Stimulated activated naive CD8-positive, alpha-beta T cell treated with anti-CD3 and anti-CD28 coated beads, Interleukin-15, Interleukin-2, amounts not matched to agents 100 ng/mL and 50 ng/mL, for 24 hours (primary cell): ENCODE data around the gene TEAD3.

Source experiments
- H3K27ac Mint-ChIP-seq: one replicate; pipeline ENCODE4 v1.8.0; 2021; ENCODE audit warnings: mild to moderate bottlenecking, mixed read lengths
- H3K27me3 Mint-ChIP-seq: one replicate; pipeline ENCODE4 v1.8.0; 2021; ENCODE audit warnings: mixed read lengths
- H3K36me3 Mint-ChIP-seq: one replicate; pipeline ENCODE4 v1.8.0; 2021; ENCODE audit warnings: low read depth, mixed read lengths
- H3K4me1 Mint-ChIP-seq: one replicate; pipeline ENCODE4 v1.8.0; 2021; ENCODE audit warnings: low read depth, mixed read lengths
- H3K4me3 Mint-ChIP-seq: one replicate; pipeline ENCODE4 v1.8.0; 2021; ENCODE audit warnings: mild to moderate bottlenecking, mixed read lengths
- H3K9me3 Mint-ChIP-seq: one replicate; pipeline ENCODE4 v1.8.0; 2021; ENCODE audit warnings: mixed read lengths

TEAD3 gene

GRCh38 chr6:35468181-35468979 lies 28.5 kb downstream of the TEAD3 start, which contains the start of gene RPL10A:
TSS of gene RPL10A (plus strand) at chr6:35468401. CDS start at chr6:35468435, 34 bp downstream.
- Mint-ChIP-seq H3K27ac (peak within 1 kb of the TSS; percentile 97), H3K9me3 (no peaks in the 10 kb centered on the region), H3K4me3 (peak within 1 kb of the TSS; percentile 97), H3K36me3 (peaks cover 77% of the 10 kb centered on the region), H3K4me1 (peaks cover 42% of the 10 kb centered on the region), H3K27me3 (no peaks in the 10 kb centered on the region)

- no peak overlapping the region for H3K4me3 Mint-ChIP-seq
- H3K36me3 Mint-ChIP-seq: peaks cover 73% of the 10 kb centered on the region
- H3K9me3 Mint-ChIP-seq: no peaks in the 10 kb centered on the region
- peaks cover 25% of the 10 kb centered on the region for H3K4me1 Mint-ChIP-seq
- no peak overlapping the region for H3K27ac Mint-ChIP-seq
- H3K27me3 Mint-ChIP-seq: no peaks in the 10 kb centered on the region
Measured at GRCh38 chr6:35465646-35466045, 31.2 kb downstream of the TEAD3 start.

GRCh38 chr6:35463292-35463691 lies 33.6 kb downstream of the TEAD3 start:
- peaks cover 9% of the 10 kb centered on the region for H3K4me1 Mint-ChIP-seq
- no peak overlapping the region for H3K4me3 Mint-ChIP-seq
- H3K27me3 Mint-ChIP-seq: no peaks in the 10 kb centered on the region
- H3K27ac Mint-ChIP-seq: no peak overlapping the region
- H3K36me3 Mint-ChIP-seq: peaks cover 64% of the 10 kb centered on the region
- H3K9me3 Mint-ChIP-seq: no peaks in the 10 kb centered on the region

- Mint-ChIP-seq H3K4me1 (no peaks in the 10 kb centered on the region), H3K4me3 (no peak overlapping the region), H3K27ac (no peak overlapping the region), H3K27me3 (no peaks in the 10 kb centered on the region), H3K9me3 (no peaks in the 10 kb centered on the region), H3K36me3 (peaks cover 66% of the 10 kb centered on the region)
Measured at GRCh38 chr6:35461270-35461669, 35.6 kb downstream of the TEAD3 start.

DNA sequence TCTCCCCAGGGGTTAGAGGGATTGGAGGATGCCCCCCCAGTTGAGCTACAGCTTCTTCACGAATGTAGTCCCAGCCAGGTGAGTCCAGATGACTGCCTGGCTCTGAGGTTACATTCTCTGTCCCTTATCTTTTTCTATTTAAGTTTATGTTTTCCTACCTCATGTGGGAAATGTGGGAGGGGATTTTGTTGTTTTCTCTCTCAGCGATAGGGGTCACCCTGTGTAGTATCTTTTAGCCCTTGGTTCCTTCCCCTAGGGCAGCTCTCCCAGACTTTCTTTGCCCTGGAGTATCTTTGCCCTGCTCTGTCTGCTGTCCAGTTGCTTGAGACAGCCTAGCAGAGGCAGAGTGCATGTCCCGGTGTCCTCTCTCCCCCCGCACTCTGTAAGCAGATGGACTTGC lies 39.0 kb downstream of the TEAD3 start:
- no peaks in the 10 kb centered on the region for H3K27me3 Mint-ChIP-seq
- H3K4me1 Mint-ChIP-seq: peaks cover 19% of the 10 kb centered on the region
- H3K36me3 Mint-ChIP-seq: peaks cover 63% of the 10 kb centered on the region
- no peak overlapping the region for H3K27ac Mint-ChIP-seq
- H3K4me3 Mint-ChIP-seq: no peak overlapping the region
- no peaks in the 10 kb centered on the region for H3K9me3 Mint-ChIP-seq

DNA sequence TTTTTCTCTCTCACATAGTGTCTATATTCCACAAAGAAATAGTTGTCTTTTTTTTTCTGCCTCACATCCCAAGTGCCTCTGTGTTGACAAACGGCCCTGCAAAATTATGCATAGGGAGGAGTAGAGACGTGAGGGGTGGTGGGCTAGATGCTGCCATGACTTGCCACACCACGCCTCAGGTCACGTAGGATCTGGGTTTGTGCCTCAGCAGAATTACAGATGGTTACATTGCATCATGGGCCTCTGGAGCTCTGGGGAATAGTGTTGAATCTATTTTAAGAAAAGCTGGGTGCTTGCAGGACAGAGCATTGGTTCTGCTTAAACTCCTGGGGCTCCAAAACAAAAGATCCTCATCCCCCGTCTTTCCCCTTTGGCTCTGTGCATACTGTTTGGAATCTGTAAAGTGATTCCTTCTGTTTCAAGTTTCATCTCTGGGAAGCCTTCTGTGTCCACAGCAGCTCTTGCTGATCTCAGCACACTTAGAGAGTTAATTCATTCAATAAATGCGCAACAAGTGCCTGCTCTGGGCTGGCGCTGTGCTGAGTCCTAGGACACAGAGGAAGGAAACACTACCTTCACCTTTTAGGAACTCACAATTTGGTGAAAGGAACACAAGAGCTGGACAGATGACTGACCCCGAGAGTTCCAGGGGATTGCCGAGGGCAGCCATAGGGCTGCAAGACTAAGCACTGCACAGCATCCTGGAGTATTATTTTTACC lies 42.3 kb downstream of the TEAD3 start:
- Mint-ChIP-seq H3K4me3 (peak overlapping the region; percentile 30), H3K4me1 (peaks cover 30% of the 10 kb centered on the region), H3K27me3 (no peaks in the 10 kb centered on the region), H3K9me3 (no peaks in the 10 kb centered on the region), H3K36me3 (peaks cover 39% of the 10 kb centered on the region), H3K27ac (no peak overlapping the region)

GRCh38 chr6:35453236-35453635 lies 43.6 kb downstream of the TEAD3 start:
- Mint-ChIP-seq H3K27ac (no peak overlapping the region), H3K9me3 (no peaks in the 10 kb centered on the region), H3K27me3 (no peaks in the 10 kb centered on the region), H3K36me3 (peaks cover 32% of the 10 kb centered on the region), H3K4me1 (peaks cover 30% of the 10 kb centered on the region), H3K4me3 (peak overlapping the region; percentile 80)

DNA sequence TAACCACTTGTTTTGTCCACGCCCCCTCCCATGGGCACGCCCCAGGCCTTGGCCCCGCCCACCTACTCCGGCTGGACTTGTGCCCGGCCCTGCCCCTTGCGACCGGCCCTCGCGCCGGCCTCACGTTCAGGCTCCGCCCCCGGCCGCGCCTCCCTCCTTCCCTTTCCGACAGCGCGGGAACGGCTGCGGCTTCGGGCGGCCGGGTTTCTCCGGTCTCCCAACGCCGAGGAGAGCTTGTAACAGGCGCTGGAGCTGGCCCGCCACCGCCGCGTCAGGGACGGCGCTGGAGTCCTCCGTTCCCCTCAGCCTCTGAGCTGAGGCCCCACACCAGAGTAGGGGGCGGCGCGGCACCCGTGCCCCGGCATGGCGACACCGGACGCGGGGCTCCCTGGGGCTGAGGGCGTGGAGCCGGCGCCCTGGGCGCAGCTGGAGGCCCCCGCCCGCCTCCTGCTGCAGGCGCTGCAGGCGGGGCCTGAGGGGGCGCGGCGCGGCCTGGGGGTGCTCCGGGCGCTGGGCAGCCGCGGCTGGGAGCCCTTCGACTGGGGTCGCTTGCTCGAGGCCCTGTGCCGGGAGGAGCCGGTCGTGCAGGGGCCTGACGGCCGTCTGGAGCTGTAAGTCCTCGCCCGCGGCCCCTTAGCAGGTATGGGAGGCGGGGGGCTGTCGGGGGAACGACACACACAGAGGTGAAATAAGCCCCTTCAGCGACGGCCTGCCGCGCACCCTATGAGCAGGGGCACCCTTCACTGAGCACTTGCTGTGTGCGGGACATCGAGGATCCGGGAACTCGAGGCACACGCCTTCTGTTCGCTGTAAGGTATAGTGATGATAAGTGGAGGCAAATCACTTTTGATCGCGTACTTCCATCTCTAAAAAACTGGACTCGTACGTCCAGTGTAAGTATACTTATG lies 44.4 kb downstream of the TEAD3 start, which contains the start of gene FANCE:
Gene FANCE, plus strand, starts transcription at position 156 of the 908 bp plus-strand sequence. Its CDS starts 208 bp downstream, at position 364.
- H3K4me1 Mint-ChIP-seq: peaks cover 30% of the 10 kb centered on the region
- peaks cover 24% of the 10 kb centered on the region for H3K36me3 Mint-ChIP-seq
- H3K9me3 Mint-ChIP-seq: no peaks in the 10 kb centered on the region
- H3K4me3 Mint-ChIP-seq: peak within 1 kb of the TSS; percentile 80
- H3K27ac Mint-ChIP-seq: no peak within 1 kb of the TSS
- H3K27me3 Mint-ChIP-seq: no peaks in the 10 kb centered on the region

- Mint-ChIP-seq H3K36me3 (peaks cover 20% of the 10 kb centered on the region), H3K4me1 (peaks cover 30% of the 10 kb centered on the region), H3K27ac (no peak overlapping the region), H3K27me3 (no peaks in the 10 kb centered on the region), H3K9me3 (no peaks in the 10 kb centered on the region), H3K4me3 (peak overlapping the region; percentile 78)
Measured at GRCh38 chr6:35451354-35452182, 45.3 kb downstream of the TEAD3 start.

GRCh38 chr6:35449287-35449881 lies 47.5 kb downstream of the TEAD3 start:
- H3K27me3 Mint-ChIP-seq: no peaks in the 10 kb centered on the region
- peaks cover 25% of the 10 kb centered on the region for H3K4me1 Mint-ChIP-seq
- peaks cover 2% of the 10 kb centered on the region for H3K36me3 Mint-ChIP-seq
- H3K4me3 Mint-ChIP-seq: no peak overlapping the region
- H3K27ac Mint-ChIP-seq: no peak overlapping the region
- no peaks in the 10 kb centered on the region for H3K9me3 Mint-ChIP-seq

GRCh38 chr6:35448191-35448590 lies 48.7 kb downstream of the TEAD3 start:
- H3K27ac Mint-ChIP-seq: no peak overlapping the region
- no peaks in the 10 kb centered on the region for H3K36me3 Mint-ChIP-seq
- H3K4me1 Mint-ChIP-seq: peaks cover 13% of the 10 kb centered on the region
- H3K4me3 Mint-ChIP-seq: no peak overlapping the region
- no peaks in the 10 kb centered on the region for H3K9me3 Mint-ChIP-seq
- H3K27me3 Mint-ChIP-seq: no peaks in the 10 kb centered on the region

DNA sequence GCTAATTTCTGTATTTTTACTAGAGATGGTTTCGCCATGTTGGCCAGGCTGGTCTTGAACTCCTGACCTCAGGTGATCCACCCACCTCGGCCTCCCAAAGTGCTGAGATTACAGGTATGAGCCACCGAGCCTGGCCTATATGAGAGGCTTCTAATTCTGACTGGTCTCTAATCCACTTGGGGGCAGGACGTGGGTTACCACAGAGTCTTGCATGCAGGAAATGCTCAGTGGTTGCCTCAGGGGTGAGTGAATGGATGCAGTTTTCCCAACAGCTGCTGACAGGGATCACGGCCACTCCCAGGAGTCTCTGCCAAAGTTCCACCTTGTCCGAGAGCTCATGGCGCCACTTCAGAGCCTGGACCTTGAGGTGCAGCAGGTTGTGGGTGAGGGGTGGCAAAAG lies 51.2 kb downstream of the TEAD3 start:
- no peaks in the 10 kb centered on the region for H3K27me3 Mint-ChIP-seq
- no peaks in the 10 kb centered on the region for H3K9me3 Mint-ChIP-seq
- H3K4me3 Mint-ChIP-seq: no peak overlapping the region
- H3K27ac Mint-ChIP-seq: no peak overlapping the region
- no peaks in the 10 kb centered on the region for H3K4me1 Mint-ChIP-seq
- no peaks in the 10 kb centered on the region for H3K36me3 Mint-ChIP-seq

DNA sequence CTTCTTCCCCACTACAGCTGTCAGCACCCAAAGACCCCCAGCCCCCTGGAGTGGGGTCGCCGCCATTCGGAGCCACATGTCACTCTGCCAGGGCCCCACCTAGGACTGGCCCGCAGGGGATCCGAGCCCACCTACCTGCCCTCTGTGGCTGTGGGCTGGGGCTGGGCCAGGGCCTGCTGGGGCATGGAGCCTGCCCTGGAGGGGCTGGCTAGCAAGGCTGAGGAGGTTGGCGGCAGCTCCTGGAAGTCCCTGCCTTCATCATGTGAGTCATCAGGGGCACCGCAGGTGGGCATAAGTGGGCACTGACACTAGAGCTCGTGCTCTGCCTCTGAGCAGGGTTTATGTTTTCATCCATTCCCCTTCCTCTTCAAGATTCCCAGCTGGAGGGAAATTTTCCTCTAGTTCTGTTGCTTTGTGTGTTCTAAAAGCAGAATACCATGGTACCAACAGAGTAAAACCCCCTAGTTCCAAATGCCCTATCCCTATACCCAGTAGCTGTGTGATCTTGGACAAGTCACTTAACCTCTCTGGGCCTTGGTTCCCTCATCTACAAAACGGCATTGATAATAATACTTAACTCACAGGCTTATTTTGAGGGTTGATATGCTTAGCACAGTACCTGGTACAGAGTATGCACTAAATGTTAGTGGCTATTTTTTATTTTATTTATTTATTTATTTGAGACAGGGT lies 53.4 kb downstream of the TEAD3 start:
- Mint-ChIP-seq H3K9me3 (no peaks in the 10 kb centered on the region), H3K27ac (no peak overlapping the region), H3K4me3 (no peak overlapping the region), H3K27me3 (no peaks in the 10 kb centered on the region), H3K4me1 (no peaks in the 10 kb centered on the region), H3K36me3 (no peaks in the 10 kb centered on the region)
